K562 (cell line): ENCODE results near the gene PSRC1. TPM values are rescaled to one million over a fixed set of nuclear protein-coding genes. Genes with fewer than 3 reads are reported as not detected.
A peak's percentile ranks its signal among the peaks of the same experiment; 100 is the strongest.

ENCODE experiments used
- CBX3 ChIP-seq, 2 experiments: IDR thresholded peaks; 1 replicate in 1 of 2; 2 replicates in 1 of 2; pipeline ENCODE4 v1.6.1; 2012; ENCODE audit warnings: inconsistent platforms in 2 of 2, low read length in 2 of 2, borderline replicate concordance in 1 of 2, control low read depth in 1 of 2
- CHAMP1 ChIP-seq: fragments of 450-650 bp; IDR thresholded peaks from 2 replicates; pipeline ENCODE4 v1.6.1; 2016; ENCODE audit warnings: mild to moderate bottlenecking
- CREBBP ChIP-seq: IDR thresholded peaks from one replicate; pipeline ENCODE4 v1.6.1; 2012; ENCODE audit warnings: low read depth, mild to moderate bottlenecking, control low read depth, inconsistent platforms, low read length
- FOXA3 ChIP-seq, 2 experiments: fragments of 450-650 bp in 1 of 2; sonication (generic) in 1 of 2; formaldehyde crosslinking; IDR thresholded peaks in 1 of 2; conservative IDR thresholded peaks in 1 of 2; 2 replicates each; pipeline versions ENCODE4 v1.4.0 to v1.8.0; 2020 to 2022; ENCODE audit warnings: mild to moderate bottlenecking in 2 of 2, missing genetic modification reagents in 1 of 2
- GABPB1 ChIP-seq: sonication (generic); formaldehyde crosslinking; IDR thresholded peaks from 2 replicates; pipeline ENCODE4 v1.8.0; 2022; ENCODE audit warnings: mild to moderate bottlenecking, missing genetic modification reagents
- MAZ ChIP-seq, 2 experiments: fragments of 450-650 bp in 1 of 2; sonication (generic) in 1 of 2; formaldehyde crosslinking; IDR thresholded peaks in 1 of 2; conservative IDR thresholded peaks in 1 of 2; 2 replicates each; pipeline versions ENCODE4 v1.4.0 to v1.5.0; 2020; ENCODE audit warnings: mild to moderate bottlenecking in 1 of 2, missing genetic modification reagents in 1 of 2
- MLLT1 ChIP-seq, 2 experiments: fragments of 450-650 bp; IDR thresholded peaks; 2 replicates each; pipeline ENCODE4 v1.6.1; 2016
- MYC ChIP-seq, 2 experiments: fragments of 250-450 bp in 1 of 2; sonication (Bioruptor Pico) in 1 of 2; IDR thresholded peaks; 2 replicates each; pipeline versions ENCODE4 v1.5.1 to v1.6.1; 2012 to 2021; ENCODE audit warnings: low read depth in 2 of 2, borderline replicate concordance in 1 of 2, improper control_type of control experiment in 1 of 2, low read length in 1 of 2, mild to moderate bottlenecking in 1 of 2, moderate library complexity in 1 of 2
- RBM25 ChIP-seq: fragments of 200-400 bp; formaldehyde crosslinking; IDR thresholded peaks from 2 replicates; pipeline ENCODE4 v1.6.1; 2018; ENCODE audit warnings: low read length, low read depth, moderate library complexity; ENCODE audit not compliant: severe bottlenecking
- RCOR1 ChIP-seq, 2 experiments: IDR thresholded peaks; 2 replicates each; pipeline ENCODE4 v1.6.1; 2012; ENCODE audit warnings: low read depth in 2 of 2, low read length in 2 of 2, borderline replicate concordance in 1 of 2, improper control_type of control experiment in 1 of 2
- STAT5A ChIP-seq: IDR thresholded peaks from 2 replicates; pipeline ENCODE4 v1.6.1; 2012; ENCODE audit warnings: low read length, inconsistent platforms, borderline replicate concordance
- TCF3 ChIP-seq: sonication (generic); formaldehyde crosslinking; IDR thresholded peaks from 2 replicates; pipeline ENCODE4 v1.4.0; 2020; ENCODE audit warnings: mild to moderate bottlenecking, missing genetic modification reagents
- ZNF140 ChIP-seq: fragments of 250-450 bp; sonication (Bioruptor Pico); IDR thresholded peaks from 2 replicates; pipeline ENCODE4 v1.8.0; 2021; ENCODE audit warnings: moderate library complexity, mild to moderate bottlenecking, inconsistent platforms
- polyA plus RNA-seq, 8 experiments: library from polyadenylated mRNA; depleted of rRNA in 4 of 8; stranded (reverse) in 5 of 8; unstranded in 3 of 8; fragments of >200 nt; fragmentation: Nextera tagmentation in 2 of 8; fragmentation: Illumina TruSeq in 1 of 8; extraction: Ambion mirVana in 2 of 8; extraction: Trizol in 1 of 8; gene quantifications; 2 replicates each; pipeline versions ENCODE4 v1.2.1 to v1.2.3, GENCODE V29; 2011 to 2014; ENCODE audit warnings: inconsistent platforms in 1 of 8, missing spikeins in 1 of 8
- total RNA-seq, 7 experiments: library from RNA; depleted of rRNA in 6 of 7; stranded (reverse); fragments of >200 nt in 6 of 7; fragmentation: Illumina TruSeq in 2 of 7; extraction: Trizol in 2 of 7; gene quantifications; 2 replicates each; pipeline versions ENCODE4 v1.2.1 to v1.2.3, GENCODE V29; 2011 to 2021; ENCODE audit warnings: low replicate concordance in 1 of 7
- TF ChIP-seq, protein P1 (sequence below): sonication (generic); formaldehyde crosslinking; IDR thresholded peaks from 2 replicates; pipeline ENCODE4 v1.8.0; 2023; ENCODE audit warnings: mild to moderate bottlenecking, missing genetic modification reagents
- TF ChIP-seq, protein P2 (sequence below): IDR thresholded peaks from 2 replicates; pipeline ENCODE4 v1.6.1; 2014; ENCODE audit warnings: antibody characterized with exemption

The PSRC1 gene
- total and polyA plus RNA-seq, 9 of the 15 experiments (the other 6 are each of a cell fraction or from before 2014, with no cell fraction given) = 6.5 to 65.2 (median 39.3) TPM

- TF ChIP-seq CHAMP1 (no peak), TCF3 (CRISPR knock-in tag) (peak; percentile 29; the same call in 1 of the 2 replicates), ZNF140 (no peak), GABPB1 (CRISPR knock-in tag) (peak; percentile 86), MYC (IDR thresholded peaks at IDR 0.05; ENCODE audit: low read depth, low read length) (peak; percentile 82), MYC (CRISPR knock-in tag; IDR thresholded peaks at IDR 0.05; ENCODE audit: borderline replicate concordance, low read depth) (no peak), CBX3 (IDR thresholded peaks at IDR 0.05; ENCODE audit: borderline replicate concordance in 1 of 2, low read length in 2 of 2) (peak in 1 of 2 experiments; percentile 84; a peak in 2 of 3 replicates), CREBBP (no peak), RBM25 (no peak), MLLT1 (IDR thresholded peaks at IDR 0.05) (peak in 1 of 2 experiments; percentile 92; a peak in 3 of 4 replicates), RCOR1 (IDR thresholded peaks at IDR 0.05; ENCODE audit: borderline replicate concordance in 1 of 2, low read depth in 2 of 2, low read length in 2 of 2) (peak; percentile 78 to 89), MAZ (CRISPR knock-in tag; conservative IDR thresholded peaks at IDR 0.05 in 1 of 2, IDR thresholded peaks at IDR 0.05 in 1 of 2) (peak in 1 of 2 experiments; percentile 91; a peak in 2 of 4 replicates), STAT5A (no peak; the same call in 1 of the 2 replicates), FOXA3 (CRISPR knock-in tag; conservative IDR thresholded peaks at IDR 0.05 in 1 of 2, IDR thresholded peaks at IDR 0.05 in 1 of 2) (peak in 1 of 2 experiments; percentile 89; a peak in 1 of 4 replicates)
- TF ChIP-seq, protein P1, sequence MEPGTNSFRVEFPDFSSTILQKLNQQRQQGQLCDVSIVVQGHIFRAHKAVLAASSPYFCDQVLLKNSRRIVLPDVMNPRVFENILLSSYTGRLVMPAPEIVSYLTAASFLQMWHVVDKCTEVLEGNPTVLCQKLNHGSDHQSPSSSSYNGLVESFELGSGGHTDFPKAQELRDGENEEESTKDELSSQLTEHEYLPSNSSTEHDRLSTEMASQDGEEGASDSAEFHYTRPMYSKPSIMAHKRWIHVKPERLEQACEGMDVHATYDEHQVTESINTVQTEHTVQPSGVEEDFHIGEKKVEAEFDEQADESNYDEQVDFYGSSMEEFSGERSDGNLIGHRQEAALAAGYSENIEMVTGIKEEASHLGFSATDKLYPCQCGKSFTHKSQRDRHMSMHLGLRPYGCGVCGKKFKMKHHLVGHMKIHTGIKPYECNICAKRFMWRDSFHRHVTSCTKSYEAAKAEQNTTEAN = peak; percentile 91; the same call in 1 of the 2 replicates
- TF ChIP-seq, protein P2, sequence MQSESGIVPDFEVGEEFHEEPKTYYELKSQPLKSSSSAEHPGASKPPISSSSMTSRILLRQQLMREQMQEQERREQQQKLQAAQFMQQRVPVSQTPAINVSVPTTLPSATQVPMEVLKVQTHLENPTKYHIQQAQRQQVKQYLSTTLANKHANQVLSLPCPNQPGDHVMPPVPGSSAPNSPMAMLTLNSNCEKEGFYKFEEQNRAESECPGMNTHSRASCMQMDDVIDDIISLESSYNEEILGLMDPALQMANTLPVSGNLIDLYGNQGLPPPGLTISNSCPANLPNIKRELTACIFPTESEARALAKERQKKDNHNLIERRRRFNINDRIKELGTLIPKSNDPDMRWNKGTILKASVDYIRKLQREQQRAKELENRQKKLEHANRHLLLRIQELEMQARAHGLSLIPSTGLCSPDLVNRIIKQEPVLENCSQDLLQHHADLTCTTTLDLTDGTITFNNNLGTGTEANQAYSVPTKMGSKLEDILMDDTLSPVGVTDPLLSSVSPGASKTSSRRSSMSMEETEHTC = peak; percentile 41; the same call in 1 of the 2 replicates
Measured at GRCh38 chr1:109263597-109264378, 19.2 kb downstream of the PSRC1 start (continued).
